Neural cell (in vitro differentiated cells): ENCODE measurements around the gene RALGDS. TPM values are rescaled to one million over a fixed set of nuclear protein-coding genes. Genes with fewer than 3 reads are reported as not detected.

Source experiments
- H2AFZ ChIP-seq: fragments of 200-600, 300-800 bp; sonication (generic), shearing (Covaris generic); 2 replicates; pipeline ENCODE4 v1.6.0; 2014; ENCODE audit warnings: low read depth, mild to moderate bottlenecking, antibody characterized with exemption, low read length, moderate library complexity
- H3F3A ChIP-seq: fragments of 200-600 bp; shearing (Covaris generic); 2 replicates; pipeline ENCODE4 v1.6.1; 2016; ENCODE audit warnings: mild to moderate bottlenecking, moderate library complexity, mixed read lengths, antibody characterized with exemption, low read length; ENCODE audit not compliant: insufficient read depth, poor library complexity, severe bottlenecking
- H3K27ac ChIP-seq: fragments of 200-600, 300-800 bp; sonication (generic), shearing (Covaris generic); 2 replicates; pipeline ENCODE4 v1.5.1; 2014; ENCODE audit warnings: mild to moderate bottlenecking, low read length, moderate library complexity
- H3K27me3 ChIP-seq: fragments of 300-800, 200-600 bp; sonication (generic), shearing (Covaris generic); 2 replicates; pipeline ENCODE4 v1.6.0; 2014; ENCODE audit warnings: mild to moderate bottlenecking, low read depth, low read length, moderate library complexity; ENCODE audit not compliant: insufficient read depth
- H3K36me3 ChIP-seq: fragments of 300-800, 200-600 bp; sonication (generic), shearing (Covaris generic); 2 replicates; pipeline ENCODE4 v1.5.1; 2014; ENCODE audit warnings: mild to moderate bottlenecking, antibody characterized with exemption, low read length, moderate library complexity; ENCODE audit not compliant: insufficient read depth
- H3K4me2 ChIP-seq: fragments of 300-800, 200-600 bp; sonication (generic), shearing (Covaris generic); 2 replicates; pipeline ENCODE4 v1.6.0; 2014; ENCODE audit warnings: mild to moderate bottlenecking, low read length
- H3K4me3 ChIP-seq: fragments of 300-800, 200-600 bp; sonication (generic), shearing (Covaris generic); 2 replicates; pipeline ENCODE4 v1.5.1; 2014; ENCODE audit warnings: mild to moderate bottlenecking, low read length, moderate library complexity
- H3K79me2 ChIP-seq: fragments of 200-600 bp; shearing (Covaris generic); replicated peaks from 2 replicates; pipeline ENCODE4 v1.6.0; 2014; ENCODE audit warnings: mild to moderate bottlenecking, low read length, moderate library complexity; ENCODE audit not compliant: insufficient read depth
- H3K9ac ChIP-seq: fragments of 300-800, 200-600 bp; sonication (generic), shearing (Covaris generic); 2 replicates; pipeline ENCODE4 v1.6.1; 2016; ENCODE audit warnings: mild to moderate bottlenecking, low read length, mixed read lengths
- H3K9me2 ChIP-seq: fragments of 200-600 bp; shearing (Covaris generic); 2 replicates; pipeline ENCODE4 v1.6.1; 2016; ENCODE audit warnings: mild to moderate bottlenecking, low read length, mixed read lengths; ENCODE audit not compliant: insufficient read depth
- H3K9me3 ChIP-seq: fragments of 200-600, 300-800 bp; sonication (generic), shearing (Covaris generic); 2 replicates; pipeline ENCODE4 v1.6.1; 2016; ENCODE audit warnings: mild to moderate bottlenecking, mixed run types, low read length, moderate library complexity, mixed read lengths
- H4K20me1 ChIP-seq: fragments of 200-600 bp; shearing (Covaris generic); 2 replicates; pipeline ENCODE4 v1.6.1; 2016; ENCODE audit warnings: mild to moderate bottlenecking, mixed run types; ENCODE audit not compliant: insufficient read depth
- EP300 ChIP-seq: fragments of 450-650 bp; conservative IDR thresholded peaks from 2 replicates; pipeline ENCODE4 v1.6.1; 2014; ENCODE audit warnings: antibody characterized with exemption, mild to moderate bottlenecking, moderate library complexity; ENCODE audit not compliant: poor library complexity, severe bottlenecking
- EZH2 ChIP-seq: fragments of 200-600, 300-800 bp; shearing (Covaris generic), sonication (generic); IDR thresholded peaks from 2 replicates; pipeline ENCODE4 v1.6.1; 2014; ENCODE audit warnings: antibody characterized with exemption, low read length, borderline replicate concordance, mild to moderate bottlenecking; ENCODE audit not compliant: insufficient read depth, poor library complexity, severe bottlenecking
- MXI1 ChIP-seq: fragments of 450-650 bp; conservative IDR thresholded peaks from 2 replicates; pipeline ENCODE4 v1.6.1; 2014; ENCODE audit warnings: antibody characterized with exemption, mild to moderate bottlenecking; ENCODE audit not compliant: poor library complexity, severe bottlenecking
- POLR2AphosphoS5 ChIP-seq: IDR thresholded peaks from 2 replicates; pipeline ENCODE4 v1.6.1; 2012
- RAD21 ChIP-seq: fragments of 450-650 bp; conservative IDR thresholded peaks from 2 replicates; pipeline ENCODE4 v1.6.1; 2014; ENCODE audit warnings: antibody characterized with exemption, mild to moderate bottlenecking, moderate library complexity
- SMC3 ChIP-seq: fragments of 450-650 bp; conservative IDR thresholded peaks from 2 replicates; pipeline ENCODE4 v1.6.1; 2014; ENCODE audit warnings: antibody characterized with exemption, mild to moderate bottlenecking, moderate library complexity; ENCODE audit not compliant: poor library complexity
- TAF1 ChIP-seq: IDR thresholded peaks from 2 replicates; pipeline ENCODE4 v1.6.1; 2012; ENCODE audit warnings: low read depth
- polyA plus RNA-seq: library from polyadenylated mRNA; depleted of rRNA; stranded (reverse); fragments of >200 nt; gene quantifications from 2 replicates; pipeline ENCODE4 v1.2.3, GENCODE V29; 2014
- TF ChIP-seq, protein P1 (sequence below): fragments of 450-650 bp; IDR thresholded peaks from 2 replicates; pipeline ENCODE4 v1.5.1; 2014; ENCODE audit warnings: antibody characterized with exemption, mild to moderate bottlenecking, moderate library complexity; ENCODE audit not compliant: poor library complexity, severe bottlenecking
- TF ChIP-seq, protein P2 (sequence below): IDR thresholded peaks from 2 replicates; pipeline ENCODE4 v1.6.1; 2012; ENCODE audit warnings: borderline replicate concordance

Gene RALGDS
- polyA plus RNA-seq, 1 donor from 2014 or later: 174 TPM

DNA sequence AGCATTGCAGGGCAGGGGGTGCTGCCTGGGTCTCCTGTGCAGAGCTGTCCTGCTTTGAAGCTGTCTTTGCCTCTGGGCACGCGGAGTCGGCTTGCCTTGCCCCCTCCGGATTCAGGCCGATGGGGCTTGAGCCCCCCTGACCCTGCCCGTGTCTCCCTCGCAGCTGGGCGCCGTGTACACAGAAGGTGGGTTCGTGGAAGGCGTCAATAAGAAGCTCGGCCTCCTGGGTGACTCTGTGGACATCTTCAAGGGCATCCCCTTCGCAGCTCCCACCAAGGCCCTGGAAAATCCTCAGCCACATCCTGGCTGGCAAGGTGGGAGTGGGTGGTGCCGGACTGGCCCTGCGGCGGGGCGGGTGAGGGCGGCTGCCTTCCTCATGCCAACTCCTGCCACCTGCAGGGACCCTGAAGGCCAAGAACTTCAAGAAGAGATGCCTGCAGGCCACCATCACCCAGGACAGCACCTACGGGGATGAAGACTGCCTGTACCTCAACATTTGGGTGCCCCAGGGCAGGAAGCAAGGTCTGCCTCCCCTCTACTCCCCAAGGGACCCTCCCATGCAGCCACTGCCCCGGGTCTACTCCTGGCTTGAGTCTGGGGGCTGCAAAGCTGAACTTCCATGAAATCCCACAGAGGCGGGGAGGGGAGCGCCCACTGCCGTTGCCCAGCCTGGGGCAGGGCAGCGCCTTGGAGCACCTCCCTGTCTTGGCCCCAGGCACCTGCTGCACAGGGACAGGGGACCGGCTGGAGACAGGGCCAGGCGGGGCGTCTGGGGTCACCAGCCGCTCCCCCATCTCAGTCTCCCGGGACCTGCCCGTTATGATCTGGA lies 56.6 kb downstream of the RALGDS start:
- Histone ChIP-seq H2AFZ (no peak overlapping the region), H3K9me3 (no peaks in the 10 kb centered on the region), H3K27ac (no peak overlapping the region), H4K20me1 (no peaks in the 10 kb centered on the region), H3K36me3 (no peaks in the 10 kb centered on the region), H3K9ac (no peak overlapping the region), H3K4me2 (no peak overlapping the region), H3K9me2 (no peaks in the 10 kb centered on the region), H3F3A (no peaks in the 10 kb centered on the region), H3K79me2 (no peaks in the 10 kb centered on the region), H3K4me3 (no peak overlapping the region), H3K27me3 (no peaks in the 10 kb centered on the region)
- no peak for TF ChIP-seq EP300
- no peak for TF ChIP-seq SMC3
- TF ChIP-seq MXI1: no peak
- TF ChIP-seq, protein P1, sequence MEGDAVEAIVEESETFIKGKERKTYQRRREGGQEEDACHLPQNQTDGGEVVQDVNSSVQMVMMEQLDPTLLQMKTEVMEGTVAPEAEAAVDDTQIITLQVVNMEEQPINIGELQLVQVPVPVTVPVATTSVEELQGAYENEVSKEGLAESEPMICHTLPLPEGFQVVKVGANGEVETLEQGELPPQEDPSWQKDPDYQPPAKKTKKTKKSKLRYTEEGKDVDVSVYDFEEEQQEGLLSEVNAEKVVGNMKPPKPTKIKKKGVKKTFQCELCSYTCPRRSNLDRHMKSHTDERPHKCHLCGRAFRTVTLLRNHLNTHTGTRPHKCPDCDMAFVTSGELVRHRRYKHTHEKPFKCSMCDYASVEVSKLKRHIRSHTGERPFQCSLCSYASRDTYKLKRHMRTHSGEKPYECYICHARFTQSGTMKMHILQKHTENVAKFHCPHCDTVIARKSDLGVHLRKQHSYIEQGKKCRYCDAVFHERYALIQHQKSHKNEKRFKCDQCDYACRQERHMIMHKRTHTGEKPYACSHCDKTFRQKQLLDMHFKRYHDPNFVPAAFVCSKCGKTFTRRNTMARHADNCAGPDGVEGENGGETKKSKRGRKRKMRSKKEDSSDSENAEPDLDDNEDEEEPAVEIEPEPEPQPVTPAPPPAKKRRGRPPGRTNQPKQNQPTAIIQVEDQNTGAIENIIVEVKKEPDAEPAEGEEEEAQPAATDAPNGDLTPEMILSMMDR: no peak
- TF ChIP-seq TAF1: no peak
- TF ChIP-seq, protein P2, sequence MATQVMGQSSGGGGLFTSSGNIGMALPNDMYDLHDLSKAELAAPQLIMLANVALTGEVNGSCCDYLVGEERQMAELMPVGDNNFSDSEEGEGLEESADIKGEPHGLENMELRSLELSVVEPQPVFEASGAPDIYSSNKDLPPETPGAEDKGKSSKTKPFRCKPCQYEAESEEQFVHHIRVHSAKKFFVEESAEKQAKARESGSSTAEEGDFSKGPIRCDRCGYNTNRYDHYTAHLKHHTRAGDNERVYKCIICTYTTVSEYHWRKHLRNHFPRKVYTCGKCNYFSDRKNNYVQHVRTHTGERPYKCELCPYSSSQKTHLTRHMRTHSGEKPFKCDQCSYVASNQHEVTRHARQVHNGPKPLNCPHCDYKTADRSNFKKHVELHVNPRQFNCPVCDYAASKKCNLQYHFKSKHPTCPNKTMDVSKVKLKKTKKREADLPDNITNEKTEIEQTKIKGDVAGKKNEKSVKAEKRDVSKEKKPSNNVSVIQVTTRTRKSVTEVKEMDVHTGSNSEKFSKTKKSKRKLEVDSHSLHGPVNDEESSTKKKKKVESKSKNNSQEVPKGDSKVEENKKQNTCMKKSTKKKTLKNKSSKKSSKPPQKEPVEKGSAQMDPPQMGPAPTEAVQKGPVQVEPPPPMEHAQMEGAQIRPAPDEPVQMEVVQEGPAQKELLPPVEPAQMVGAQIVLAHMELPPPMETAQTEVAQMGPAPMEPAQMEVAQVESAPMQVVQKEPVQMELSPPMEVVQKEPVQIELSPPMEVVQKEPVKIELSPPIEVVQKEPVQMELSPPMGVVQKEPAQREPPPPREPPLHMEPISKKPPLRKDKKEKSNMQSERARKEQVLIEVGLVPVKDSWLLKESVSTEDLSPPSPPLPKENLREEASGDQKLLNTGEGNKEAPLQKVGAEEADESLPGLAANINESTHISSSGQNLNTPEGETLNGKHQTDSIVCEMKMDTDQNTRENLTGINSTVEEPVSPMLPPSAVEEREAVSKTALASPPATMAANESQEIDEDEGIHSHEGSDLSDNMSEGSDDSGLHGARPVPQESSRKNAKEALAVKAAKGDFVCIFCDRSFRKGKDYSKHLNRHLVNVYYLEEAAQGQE: no peak
- TF ChIP-seq POLR2AphosphoS5: no peak
- no peak for TF ChIP-seq EZH2

DNA sequence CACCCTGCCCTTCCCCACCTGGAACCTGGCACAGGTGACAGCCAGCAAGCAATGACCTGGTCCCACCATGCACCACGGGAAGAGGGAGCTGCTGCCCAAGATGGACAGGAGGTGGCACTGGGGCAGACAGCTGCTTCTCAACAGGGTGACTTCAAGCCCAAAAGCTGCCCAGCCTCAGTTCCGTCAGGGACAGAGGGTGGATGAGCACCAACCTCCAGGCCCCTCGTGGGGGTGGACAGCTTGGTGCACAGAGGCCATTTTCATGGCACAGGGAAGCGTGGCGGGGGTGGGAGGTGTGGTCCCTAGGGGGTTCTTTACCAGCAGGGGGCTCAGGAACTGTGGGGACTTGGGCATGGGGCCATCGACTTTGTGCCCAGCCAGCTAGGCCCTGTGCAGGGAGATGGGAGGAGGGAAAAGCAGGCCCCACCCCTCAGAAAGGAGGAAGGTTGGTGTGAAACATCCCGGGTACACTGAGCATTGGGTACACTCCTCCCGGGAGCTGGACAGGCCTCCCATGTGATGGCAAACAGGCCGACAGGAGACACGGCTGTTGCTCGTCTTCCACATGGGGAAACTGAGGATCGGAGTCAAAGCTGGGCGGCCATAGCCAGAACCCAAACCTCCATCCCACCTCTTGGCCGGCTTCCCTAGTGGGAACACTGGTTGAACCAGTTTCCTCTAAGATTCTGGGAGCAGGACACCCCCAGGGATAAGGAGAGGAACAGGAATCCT lies 57.4 kb downstream of the RALGDS start:
- H3K79me2 ChIP-seq: no peaks in the 10 kb centered on the region
- H3K36me3 ChIP-seq: no peaks in the 10 kb centered on the region
- H3K4me2 ChIP-seq: no peak overlapping the region
- no peak overlapping the region for H3K9ac ChIP-seq
- TF ChIP-seq RAD21: no peak
- no peak for TF ChIP-seq POLR2AphosphoS5
- no peak for TF ChIP-seq EZH2
- TF ChIP-seq, protein P1: no peak
- TF ChIP-seq MXI1: no peak
- TF ChIP-seq, protein P2: no peak
- TF ChIP-seq TAF1: no peak
- no peak for TF ChIP-seq SMC3
- TF ChIP-seq EP300: no peak
- H3F3A ChIP-seq: no peaks in the 10 kb centered on the region
- H2AFZ ChIP-seq: no peak overlapping the region
- no peaks in the 10 kb centered on the region for H4K20me1 ChIP-seq
- H3K4me3 ChIP-seq: no peak overlapping the region
- no peak overlapping the region for H3K27ac ChIP-seq
- no peaks in the 10 kb centered on the region for H3K27me3 ChIP-seq
- H3K9me2 ChIP-seq: no peaks in the 10 kb centered on the region
- H3K9me3 ChIP-seq: no peaks in the 10 kb centered on the region
